ENCODE results near the gene TDO2. TPM values are rescaled to one million over a fixed set of nuclear protein-coding genes. Genes with fewer than 3 reads are reported as not detected.

The TDO2 gene
- total and polyA plus RNA-seq, 2 of the 13 experiments (the other 11 are each of a cell fraction or from before 2014, with no cell fraction given): not detected

DNA sequence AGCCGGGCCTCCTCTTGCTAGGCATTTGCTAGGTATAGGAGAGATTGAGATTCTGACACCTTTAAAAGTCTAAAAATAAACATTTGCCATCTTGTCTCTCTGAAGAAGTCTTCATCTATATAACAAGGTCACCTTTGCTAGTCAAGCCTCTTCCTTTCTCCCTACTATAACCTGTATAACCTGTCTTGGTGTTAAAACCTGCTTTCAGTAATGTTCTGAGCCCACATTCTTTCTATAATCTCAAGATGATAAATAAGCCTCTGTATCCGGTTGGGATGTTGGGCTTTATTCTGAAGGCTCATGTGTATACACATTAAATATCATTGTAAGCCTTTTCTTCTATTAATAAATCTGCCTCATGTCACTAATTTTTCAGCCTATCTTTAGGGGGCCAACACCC is 47.6 kb upstream of the TDO2 start:
- Histone ChIP-seq H3K9ac (ENCODE audit: insufficient read depth, low read depth, low read length) (no peak overlapping the region), H3K79me2 (ENCODE audit: insufficient read depth, low read length) (no peaks in the 10 kb centered on the region), H3K4me2 (ENCODE audit: low read depth, low read length) (no peak overlapping the region), H3K9me3 (ENCODE audit: low read length) (no peaks in the 10 kb centered on the region), H2AFZ (ENCODE audit: low read length) (no peak overlapping the region), H3K36me3 (replicated peaks in 1 of 2; ENCODE audit: control insufficient read depth in 1 of 2, insufficient read depth in 2 of 2, low read length in 2 of 2) (no peaks in the 10 kb centered on the region), H3K27me3 (ENCODE audit: control insufficient read depth in 1 of 2, insufficient read depth in 2 of 2, low read length in 2 of 2) (no peaks in the 10 kb centered on the region), H3K4me3 (replicated peaks in 1 of 3; ENCODE audit: insufficient read depth in 1 of 3, low read depth in 2 of 3, low read length in 3 of 3) (no peak overlapping the region), H3K4me1 (ENCODE audit: insufficient read depth, low read length) (no peaks in the 10 kb centered on the region), H3K27ac (ENCODE audit: extremely low read length, insufficient read depth, low read length) (no peak overlapping the region), H4K20me1 (ENCODE audit: insufficient read depth, low read length) (no peaks in the 10 kb centered on the region)
- WGBS (ENCODE audit: low lambda C conversion rate): 23% methylated on average over 2 of the region's 2 CpGs
- ChIA-PET POLR2A (no interaction called here), CTCF (ENCODE audit: low intra/inter-chr PET ratio, low total read pairs) (no interaction called here)
- FAIRE-seq: no peak
- ATAC-seq: no peak
- in situ Hi-C loops (cut with HindIII; ENCODE audit: extremely low pct_ligation_motif_present, low pct_unique_long_range_greater_than_20kb) (no loop called here), intact Hi-C loops (cut with micrococcal nuclease; ENCODE audit: unreplicated experiment) (no loop called here)
- TF ChIP-seq ZNF12 (CRISPR knock-in tag; IDR thresholded peaks at IDR 0.05) (no peak), SAP130 (CRISPR knock-in tag; IDR thresholded peaks at IDR 0.05; ENCODE audit: low read depth) (no peak), KMT2A (CRISPR knock-in tag; IDR thresholded peaks at IDR 0.05) (no peak), MED13 (CRISPR knock-in tag; IDR thresholded peaks at IDR 0.05) (no peak), GPN1 (CRISPR knock-in tag; IDR thresholded peaks at IDR 0.05; ENCODE audit: borderline replicate concordance) (no peak), ZNF256 (CRISPR knock-in tag; conservative IDR thresholded peaks at IDR 0.05) (no peak), ZNF605 (CRISPR knock-in tag; IDR thresholded peaks at IDR 0.05) (no peak), ZNF326 (CRISPR knock-in tag; IDR thresholded peaks at IDR 0.05; ENCODE audit: borderline replicate concordance) (no peak), ZNF674 (CRISPR knock-in tag; IDR thresholded peaks at IDR 0.05; ENCODE audit: low read depth) (no peak), KDM2A (CRISPR knock-in tag; IDR thresholded peaks at IDR 0.05; ENCODE audit: borderline replicate concordance, low read depth) (no peak)
- TF ChIP-seq, protein P1, sequence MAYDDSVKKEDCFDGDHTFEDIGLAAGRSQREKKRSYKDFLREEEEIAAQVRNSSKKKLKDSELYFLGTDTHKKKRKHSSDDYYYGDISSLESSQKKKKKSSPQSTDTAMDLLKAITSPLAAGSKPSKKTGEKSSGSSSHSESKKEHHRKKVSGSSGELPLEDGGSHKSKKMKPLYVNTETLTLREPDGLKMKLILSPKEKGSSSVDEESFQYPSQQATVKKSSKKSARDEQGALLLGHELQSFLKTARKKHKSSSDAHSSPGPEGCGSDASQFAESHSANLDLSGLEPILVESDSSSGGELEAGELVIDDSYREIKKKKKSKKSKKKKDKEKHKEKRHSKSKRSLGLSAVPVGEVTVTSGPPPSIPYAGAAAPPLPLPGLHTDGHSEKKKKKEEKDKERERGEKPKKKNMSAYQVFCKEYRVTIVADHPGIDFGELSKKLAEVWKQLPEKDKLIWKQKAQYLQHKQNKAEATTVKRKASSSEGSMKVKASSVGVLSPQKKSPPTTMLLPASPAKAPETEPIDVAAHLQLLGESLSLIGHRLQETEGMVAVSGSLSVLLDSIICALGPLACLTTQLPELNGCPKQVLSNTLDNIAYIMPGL (CRISPR knock-in tag; IDR thresholded peaks at IDR 0.05; ENCODE audit: borderline replicate concordance in 1 of 2, low read depth in 1 of 2): no peak
- TF ChIP-seq, protein P2, sequence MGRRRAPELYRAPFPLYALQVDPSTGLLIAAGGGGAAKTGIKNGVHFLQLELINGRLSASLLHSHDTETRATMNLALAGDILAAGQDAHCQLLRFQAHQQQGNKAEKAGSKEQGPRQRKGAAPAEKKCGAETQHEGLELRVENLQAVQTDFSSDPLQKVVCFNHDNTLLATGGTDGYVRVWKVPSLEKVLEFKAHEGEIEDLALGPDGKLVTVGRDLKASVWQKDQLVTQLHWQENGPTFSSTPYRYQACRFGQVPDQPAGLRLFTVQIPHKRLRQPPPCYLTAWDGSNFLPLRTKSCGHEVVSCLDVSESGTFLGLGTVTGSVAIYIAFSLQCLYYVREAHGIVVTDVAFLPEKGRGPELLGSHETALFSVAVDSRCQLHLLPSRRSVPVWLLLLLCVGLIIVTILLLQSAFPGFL (CRISPR knock-in tag; IDR thresholded peaks at IDR 0.05): no peak
- TF ChIP-seq, protein P3, sequence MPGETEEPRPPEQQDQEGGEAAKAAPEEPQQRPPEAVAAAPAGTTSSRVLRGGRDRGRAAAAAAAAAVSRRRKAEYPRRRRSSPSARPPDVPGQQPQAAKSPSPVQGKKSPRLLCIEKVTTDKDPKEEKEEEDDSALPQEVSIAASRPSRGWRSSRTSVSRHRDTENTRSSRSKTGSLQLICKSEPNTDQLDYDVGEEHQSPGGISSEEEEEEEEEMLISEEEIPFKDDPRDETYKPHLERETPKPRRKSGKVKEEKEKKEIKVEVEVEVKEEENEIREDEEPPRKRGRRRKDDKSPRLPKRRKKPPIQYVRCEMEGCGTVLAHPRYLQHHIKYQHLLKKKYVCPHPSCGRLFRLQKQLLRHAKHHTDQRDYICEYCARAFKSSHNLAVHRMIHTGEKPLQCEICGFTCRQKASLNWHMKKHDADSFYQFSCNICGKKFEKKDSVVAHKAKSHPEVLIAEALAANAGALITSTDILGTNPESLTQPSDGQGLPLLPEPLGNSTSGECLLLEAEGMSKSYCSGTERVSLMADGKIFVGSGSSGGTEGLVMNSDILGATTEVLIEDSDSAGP (CRISPR knock-in tag; IDR thresholded peaks at IDR 0.05; ENCODE audit: borderline replicate concordance): no peak
- DNase-seq (ENCODE audit: low spot score): no peak
- no TSS peak for BruUV-seq (replicated peaks)

Data from HepG2 (cell line).